GM19468 (cell line): ENCODE measurements around the gene SPINK14.
A peak's percentile ranks its signal among the peaks of the same experiment; 100 is the strongest.

Experiments
- ATAC-seq: cut with Tn5 transposase; IDR thresholded peaks from one replicate; pipeline ENCODE4 v1.9.1; 2021; ENCODE audit warnings: mild to moderate bottlenecking, moderate library complexity, moderate number of reproducible peaks; ENCODE audit not compliant: unreplicated experiment; ENCODE audit errors: extremely low read depth

SPINK14 gene

GRCh38 chr5:148168246-148168645 lies at the start of gene SPINK14:
Gene SPINK14, plus strand, starts transcription at chr5:148168546. Its CDS starts 1,187 bp downstream, at chr5:148169733.
- ATAC-seq, result no peak

- no peak for ATAC-seq
Measured at GRCh38 chr5:148120317-148120716, 48.0 kb upstream of the SPINK14 start.

GRCh38 chr5:148125641-148126040 lies 42.7 kb upstream of the SPINK14 start:
- ATAC-seq, result no peak

GRCh38 chr5:148135091-148136048 lies 33.0 kb upstream of the SPINK14 start:
- ATAC-seq, result no peak

- no peak for ATAC-seq
Measured at GRCh38 chr5:148140846-148141245, 27.5 kb upstream of the SPINK14 start.

- ATAC-seq, result no peak
Measured at GRCh38 chr5:148141645-148142044, 26.7 kb upstream of the SPINK14 start.

- no peak for ATAC-seq
Measured at GRCh38 chr5:148145916-148146315, 22.4 kb upstream of the SPINK14 start.

- ATAC-seq, result no peak
Measured at GRCh38 chr5:148146487-148146886, 21.9 kb upstream of the SPINK14 start.

- no peak for ATAC-seq
Measured at GRCh38 chr5:148147415-148147814, 20.9 kb upstream of the SPINK14 start.

- no peak for ATAC-seq
Measured at GRCh38 chr5:148151872-148152271, 16.5 kb upstream of the SPINK14 start.

- no peak for ATAC-seq
Measured at GRCh38 chr5:148152781-148153180, 15.6 kb upstream of the SPINK14 start.

- no peak for ATAC-seq
Measured at GRCh38 chr5:148156609-148157008, 11.7 kb upstream of the SPINK14 start.

- ATAC-seq, result no peak
Measured at GRCh38 chr5:148162038-148162437, 6.3 kb upstream of the SPINK14 start.

GRCh38 chr5:148163345-148163744 lies 5.0 kb upstream of the SPINK14 start:
- no peak for ATAC-seq

GRCh38 chr5:148166550-148167283 lies 1.6 kb upstream of the SPINK14 start:
- ATAC-seq, result no peak

GRCh38 chr5:148172377-148172776 lies 4.0 kb downstream of the SPINK14 start:
- ATAC-seq, result no peak

GRCh38 chr5:148176480-148176879 lies 8.1 kb downstream of the SPINK14 start:
- ATAC-seq, result no peak

- no peak for ATAC-seq
Measured at GRCh38 chr5:148177207-148177606, 8.9 kb downstream of the SPINK14 start.

- ATAC-seq, result peak; percentile 59
Measured at GRCh38 chr5:148179234-148179824, 11.0 kb downstream of the SPINK14 start.

GRCh38 chr5:148186248-148187003 lies 18.1 kb downstream of the SPINK14 start:
- no peak for ATAC-seq
